ENCODE data around the gene ZC2HC1B. TPM values are rescaled to one million over a fixed set of nuclear protein-coding genes. Genes with fewer than 3 reads are reported as not detected.

ZC2HC1B gene
- total RNA-seq, 2 experiments from 2014 or later, result not detected

DNA sequence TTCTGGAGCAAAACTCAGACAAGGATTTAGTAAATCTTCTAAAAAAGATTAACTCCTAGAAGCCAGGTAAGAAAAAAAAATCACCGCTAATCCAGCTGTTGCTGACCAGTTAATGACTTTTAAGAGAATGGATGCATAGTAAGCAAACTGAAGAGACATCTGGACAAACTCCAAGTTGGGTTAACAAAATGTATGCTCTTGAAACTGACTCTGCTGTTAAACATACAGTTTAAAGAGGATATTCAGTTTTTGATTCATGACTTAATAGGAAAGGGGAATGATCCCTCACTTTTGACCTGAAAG lies 73.3 kb downstream of the ZC2HC1B start:
- no peaks in the 10 kb centered on the region for H3K9me3 Mint-ChIP-seq
- no peaks in the 10 kb centered on the region for H3K27me3 Mint-ChIP-seq
- TF ChIP-seq, protein P1, sequence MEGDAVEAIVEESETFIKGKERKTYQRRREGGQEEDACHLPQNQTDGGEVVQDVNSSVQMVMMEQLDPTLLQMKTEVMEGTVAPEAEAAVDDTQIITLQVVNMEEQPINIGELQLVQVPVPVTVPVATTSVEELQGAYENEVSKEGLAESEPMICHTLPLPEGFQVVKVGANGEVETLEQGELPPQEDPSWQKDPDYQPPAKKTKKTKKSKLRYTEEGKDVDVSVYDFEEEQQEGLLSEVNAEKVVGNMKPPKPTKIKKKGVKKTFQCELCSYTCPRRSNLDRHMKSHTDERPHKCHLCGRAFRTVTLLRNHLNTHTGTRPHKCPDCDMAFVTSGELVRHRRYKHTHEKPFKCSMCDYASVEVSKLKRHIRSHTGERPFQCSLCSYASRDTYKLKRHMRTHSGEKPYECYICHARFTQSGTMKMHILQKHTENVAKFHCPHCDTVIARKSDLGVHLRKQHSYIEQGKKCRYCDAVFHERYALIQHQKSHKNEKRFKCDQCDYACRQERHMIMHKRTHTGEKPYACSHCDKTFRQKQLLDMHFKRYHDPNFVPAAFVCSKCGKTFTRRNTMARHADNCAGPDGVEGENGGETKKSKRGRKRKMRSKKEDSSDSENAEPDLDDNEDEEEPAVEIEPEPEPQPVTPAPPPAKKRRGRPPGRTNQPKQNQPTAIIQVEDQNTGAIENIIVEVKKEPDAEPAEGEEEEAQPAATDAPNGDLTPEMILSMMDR (IDR thresholded peaks at IDR 0.05), result no peak
- DNase-seq (no peak), ATAC-seq (ENCODE audit: poor library complexity) (no peak)
- CTCF ChIA-PET, result interaction anchor here (3.5 kb wide), 1 partner anchor 76 kb away, joined by 15 read pairs; no protein-coding TSS in a partner anchor
- Histone ChIP-seq H3K4me1 (ENCODE audit: insufficient read depth, low read length) (peaks cover 8% of the 10 kb centered on the region), H3K36me3 (ENCODE audit: insufficient read depth, low read length) (no peaks in the 10 kb centered on the region), H3K4me3 (ENCODE audit: low read length) (no peak overlapping the region), H3K27me3 (ENCODE audit: control insufficient read depth in 1 of 2, insufficient read depth in 2 of 2, low read length in 2 of 2) (no peaks in the 10 kb centered on the region), H3K27ac (ENCODE audit: low read depth in 1 of 2, low read length in 2 of 2) (no peak overlapping the region), H3K9me3 (ENCODE audit: control insufficient read depth in 1 of 2, insufficient read depth in 1 of 2, low read length in 2 of 2) (peaks cover 0 to 4% of the 10 kb centered on the region in 2 experiments)
- intact Hi-C loops (cut with DNase I, micrococcal nuclease), result loop anchor here in 1 of 2 experiments (5.0 kb wide), 1 partner anchor 150 kb away; no protein-coding TSS in a partner anchor
- POLR2A ChIA-PET, result no interaction called here
- no peak overlapping the region for H3K27ac Mint-ChIP-seq
- peaks cover 9% of the 10 kb centered on the region for H3K36me3 Mint-ChIP-seq (ENCODE audit: low read depth)
- peaks cover 6% of the 10 kb centered on the region for H3K4me1 Mint-ChIP-seq (ENCODE audit: low read depth)
- H3K4me3 Mint-ChIP-seq, result no peak overlapping the region

DNA sequence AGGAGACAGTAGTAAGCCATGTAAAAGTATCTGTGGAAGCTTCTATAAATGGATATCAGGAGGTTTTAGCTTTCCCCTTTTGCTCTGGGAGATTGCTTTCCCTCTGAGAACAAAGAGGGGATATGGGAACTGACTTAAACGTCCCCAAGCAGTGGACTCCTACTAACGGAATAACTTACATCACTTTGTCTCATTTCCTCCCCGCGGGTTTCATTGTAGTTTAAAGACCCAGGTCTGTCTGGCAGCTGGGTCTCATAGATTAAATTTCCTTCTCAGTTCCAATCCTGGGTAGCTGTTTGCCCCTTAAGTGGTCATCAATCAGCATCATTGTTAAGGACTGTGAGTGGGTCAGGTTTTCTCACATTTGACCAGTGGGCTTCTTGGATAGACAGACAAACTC lies 75.1 kb downstream of the ZC2HC1B start:
- DNase-seq, result no peak
- no peak for ATAC-seq (ENCODE audit: poor library complexity)
- H3K9me3 ChIP-seq (ENCODE audit: control insufficient read depth in 1 of 2, insufficient read depth in 1 of 2, low read length in 2 of 2), result no peaks in the 10 kb centered on the region
- intact Hi-C loops (cut with DNase I, micrococcal nuclease), result loop anchor here in 1 of 2 experiments (2.0 to 5.0 kb wide), 2 partner anchors 73 to 148 kb away; no protein-coding TSS in a partner anchor
- no peak overlapping the region for H3K4me3 ChIP-seq (ENCODE audit: low read length)
- no peak overlapping the region for H3K27ac ChIP-seq (ENCODE audit: low read depth in 1 of 2, low read length in 2 of 2)
- H3K36me3 Mint-ChIP-seq (ENCODE audit: low read depth), result peaks cover under 1% of the 10 kb centered on the region
- peaks cover 6% of the 10 kb centered on the region for H3K4me1 Mint-ChIP-seq (ENCODE audit: low read depth)
- peaks cover 8% of the 10 kb centered on the region for H3K4me1 ChIP-seq (ENCODE audit: insufficient read depth, low read length)
- TF ChIP-seq, protein P1 (IDR thresholded peaks at IDR 0.05), result no peak
- H3K4me3 Mint-ChIP-seq, result no peak overlapping the region
- CTCF ChIA-PET, result interaction anchor here (0.6 to 3.5 kb wide), 11 partner anchors 10 to 857 kb away, joined by 3 to 15 read pairs (median 4); partner anchors contain the start of genes LTV1 and PLAGL1
- no peaks in the 10 kb centered on the region for H3K9me3 Mint-ChIP-seq
- no peaks in the 10 kb centered on the region for H3K36me3 ChIP-seq (ENCODE audit: insufficient read depth, low read length)
- H3K27me3 Mint-ChIP-seq, result no peaks in the 10 kb centered on the region
- no peak overlapping the region for H3K27ac Mint-ChIP-seq
- POLR2A ChIA-PET, result interaction anchor here (1.2 kb wide), 1 partner anchor 125 kb away, joined by 3 read pairs; no protein-coding TSS in a partner anchor
- H3K27me3 ChIP-seq (ENCODE audit: control insufficient read depth in 1 of 2, insufficient read depth in 2 of 2, low read length in 2 of 2), result no peaks in the 10 kb centered on the region

DNA sequence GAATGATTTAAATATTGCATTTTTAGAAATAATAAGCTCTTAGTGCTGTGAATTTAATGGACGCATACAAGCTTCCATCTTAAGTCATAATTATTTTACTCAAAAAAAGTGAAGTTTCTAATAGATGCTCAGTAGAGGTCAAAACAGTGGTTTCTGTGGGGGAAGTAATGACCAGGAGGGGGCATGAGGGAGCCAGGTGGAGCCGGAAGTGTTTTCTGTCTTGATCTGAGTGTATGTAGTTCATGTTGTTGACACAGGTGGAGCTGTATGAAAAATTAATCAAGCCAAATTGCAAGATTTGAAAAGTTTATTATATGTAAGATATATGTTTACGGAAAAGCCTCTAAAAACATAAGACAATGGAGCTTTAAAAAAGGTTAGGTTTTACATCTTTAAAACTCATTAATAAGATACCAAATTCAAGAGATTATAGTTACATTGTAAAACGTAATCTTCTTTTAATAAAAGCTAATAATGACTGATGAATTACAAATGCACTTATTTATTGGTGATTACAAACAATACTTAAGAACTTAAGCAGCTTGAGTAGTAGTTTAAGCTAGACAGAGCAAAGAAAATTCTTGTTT lies 75.8 kb downstream of the ZC2HC1B start:
- Histone ChIP-seq H3K9me3 (ENCODE audit: control insufficient read depth in 1 of 2, insufficient read depth in 1 of 2, low read length in 2 of 2) (no peaks in the 10 kb centered on the region), H3K36me3 (ENCODE audit: insufficient read depth, low read length) (no peaks in the 10 kb centered on the region), H3K27ac (ENCODE audit: low read depth in 1 of 2, low read length in 2 of 2) (no peak overlapping the region), H3K27me3 (ENCODE audit: control insufficient read depth in 1 of 2, insufficient read depth in 2 of 2, low read length in 2 of 2) (no peaks in the 10 kb centered on the region), H3K4me3 (ENCODE audit: low read length) (no peak overlapping the region), H3K4me1 (ENCODE audit: insufficient read depth, low read length) (peaks cover 8% of the 10 kb centered on the region)
- DNase-seq (peak; percentile 34 to 79 (median 44)), ATAC-seq (ENCODE audit: poor library complexity) (peak; percentile 97)
- H3K9me3 Mint-ChIP-seq, result no peaks in the 10 kb centered on the region
- no peak overlapping the region for H3K27ac Mint-ChIP-seq
- no peak overlapping the region for H3K4me3 Mint-ChIP-seq
- POLR2A ChIA-PET, result interaction anchor here (0.6 to 1.3 kb wide), 6 partner anchors 123 to 369 kb away, joined by 3 to 4 read pairs (median 3); partner anchors contain the start of gene SF3B5
- H3K4me1 Mint-ChIP-seq (ENCODE audit: low read depth), result peaks cover 6% of the 10 kb centered on the region
- H3K36me3 Mint-ChIP-seq (ENCODE audit: low read depth), result no peaks in the 10 kb centered on the region
- CTCF ChIA-PET, result interaction anchor here (0.6 to 3.5 kb wide), 16 partner anchors 9 to 857 kb away, joined by 3 to 15 read pairs (median 4); partner anchors contain the start of genes LTV1, PLAGL1 and SF3B5
- intact Hi-C loops (cut with DNase I, micrococcal nuclease), result loop anchor here (1.0 to 5.0 kb wide), 6 partner anchors 73 to 368 kb away; partner anchors contain the start of gene SF3B5 (in 1 of the 2)
- H3K27me3 Mint-ChIP-seq, result no peaks in the 10 kb centered on the region
- TF ChIP-seq, protein P1 (IDR thresholded peaks at IDR 0.05), result peak; percentile 86
